RWPE1 (cell line): ENCODE data around the gene PLCE1.
"Not testable (repeated sequence)": the region's sequence is repeated elsewhere in the genome, so short reads cannot be mapped to it uniquely, and the experiment has no call there.

Experiments used
- CTCF ChIA-PET: fragments of 350-600 bp; sonication (Branson Sonifier 250); formaldehyde crosslinking; extraction: SDS; loops from one replicate; lab custom pipeline; 2021; lab: Yijun Ruan, JAX
- POLR2A ChIA-PET: fragments of 400-600 bp; formaldehyde crosslinking; extraction: SDS; loops from one replicate; lab custom pipeline; 2020; ENCODE audit warnings: antibody characterized with exemption; ENCODE audit not compliant: low non-redundant PET; lab: Yijun Ruan, JAX
- DNase-seq: peaks from one replicate; pipeline ENCODE4 v3.0.0; 2012; ENCODE audit warnings: low spot score
- H3K27ac ChIP-seq: fragments of 450-650 bp; 2 replicates; pipeline ENCODE4 v1.5.1; 2017
- TF ChIP-seq, protein P1 (sequence below): fragments of 450-650 bp; conservative IDR thresholded peaks from 2 replicates; pipeline ENCODE4 v1.5.1; 2017; ENCODE audit warnings: low read depth, mild to moderate bottlenecking

The PLCE1 gene

DNA sequence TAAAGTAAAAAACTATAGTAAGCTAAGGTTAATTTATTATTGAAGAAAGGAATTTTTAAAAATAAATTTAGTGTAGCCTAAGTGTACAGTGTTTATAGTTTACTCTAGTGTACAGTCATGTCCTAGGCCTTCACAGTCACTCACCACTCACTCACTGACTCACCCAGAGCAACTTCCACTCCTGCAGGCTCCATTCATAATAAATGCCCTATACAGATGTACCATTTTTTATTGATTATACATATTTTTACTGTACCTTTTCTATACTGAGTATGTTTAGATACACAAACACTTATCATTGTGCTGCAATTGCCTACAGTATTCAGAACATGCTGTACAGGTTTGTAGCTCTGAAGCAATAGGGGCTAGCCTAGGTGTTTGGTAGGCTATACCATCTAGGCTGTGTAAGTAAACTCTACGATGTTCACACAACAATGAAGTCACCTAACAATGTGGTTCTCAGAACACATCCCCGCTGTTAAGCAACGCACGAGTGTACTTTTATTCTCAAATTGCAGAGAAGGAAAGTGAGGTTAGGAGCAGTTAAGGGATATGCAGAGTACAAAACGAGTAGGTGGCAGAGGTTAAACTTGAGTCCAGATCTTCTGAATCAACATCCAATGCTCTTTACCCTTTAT is 38.9 kb upstream of the PLCE1 start:
- TF ChIP-seq, protein P1, sequence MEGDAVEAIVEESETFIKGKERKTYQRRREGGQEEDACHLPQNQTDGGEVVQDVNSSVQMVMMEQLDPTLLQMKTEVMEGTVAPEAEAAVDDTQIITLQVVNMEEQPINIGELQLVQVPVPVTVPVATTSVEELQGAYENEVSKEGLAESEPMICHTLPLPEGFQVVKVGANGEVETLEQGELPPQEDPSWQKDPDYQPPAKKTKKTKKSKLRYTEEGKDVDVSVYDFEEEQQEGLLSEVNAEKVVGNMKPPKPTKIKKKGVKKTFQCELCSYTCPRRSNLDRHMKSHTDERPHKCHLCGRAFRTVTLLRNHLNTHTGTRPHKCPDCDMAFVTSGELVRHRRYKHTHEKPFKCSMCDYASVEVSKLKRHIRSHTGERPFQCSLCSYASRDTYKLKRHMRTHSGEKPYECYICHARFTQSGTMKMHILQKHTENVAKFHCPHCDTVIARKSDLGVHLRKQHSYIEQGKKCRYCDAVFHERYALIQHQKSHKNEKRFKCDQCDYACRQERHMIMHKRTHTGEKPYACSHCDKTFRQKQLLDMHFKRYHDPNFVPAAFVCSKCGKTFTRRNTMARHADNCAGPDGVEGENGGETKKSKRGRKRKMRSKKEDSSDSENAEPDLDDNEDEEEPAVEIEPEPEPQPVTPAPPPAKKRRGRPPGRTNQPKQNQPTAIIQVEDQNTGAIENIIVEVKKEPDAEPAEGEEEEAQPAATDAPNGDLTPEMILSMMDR, result no peak

DNA sequence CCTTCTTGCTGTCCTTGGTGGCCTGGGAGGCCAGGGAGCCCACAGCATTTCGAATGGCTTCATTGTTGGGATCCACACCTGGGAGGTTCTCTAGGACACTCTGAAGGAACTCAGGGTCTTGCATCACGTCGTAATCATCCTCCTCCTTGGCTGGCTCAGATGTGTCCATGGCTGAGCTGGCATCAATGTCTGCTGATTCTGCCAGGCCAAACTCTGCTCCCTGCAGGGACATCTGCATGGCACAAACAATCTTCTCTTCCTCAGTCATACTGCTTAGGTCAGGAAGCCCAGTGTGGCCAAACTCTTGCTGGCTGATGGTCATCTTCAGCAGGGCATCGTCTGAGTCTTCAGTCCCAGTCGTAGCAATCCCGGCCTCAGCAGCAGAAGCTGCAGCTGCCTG is 34.9 kb upstream of the PLCE1 start:
- CTCF ChIA-PET, result no interaction called here
- no peak for DNase-seq

More for the DNA sequence above, 38.9 kb upstream of the PLCE1 start:
- POLR2A ChIA-PET, result no interaction called here
- DNase-seq, result peak; percentile 13
- CTCF ChIA-PET, result interaction anchor here (0.5 to 0.9 kb wide), 2 partner anchors 13 to 38 kb away, joined by 4 read pairs; no protein-coding TSS in a partner anchor
- no peak overlapping the region for H3K27ac ChIP-seq

GRCh38 chr10:93960988-93961387 is 32.7 kb upstream of the PLCE1 start:
- POLR2A ChIA-PET, H3K27ac ChIP-seq, DNase-seq, CTCF ChIA-PET: not testable (repeated sequence)

More for the DNA sequence above, 34.9 kb upstream of the PLCE1 start:
- POLR2A ChIA-PET, result no interaction called here
- no peak overlapping the region for H3K27ac ChIP-seq
- TF ChIP-seq, protein P1, result no peak

GRCh38 chr10:93962973-93963372 is 30.8 kb upstream of the PLCE1 start:
- POLR2A ChIA-PET, result no interaction called here
- no peak overlapping the region for H3K27ac ChIP-seq
- TF ChIP-seq, protein P1, result no peak
- DNase-seq, result no peak
- CTCF ChIA-PET, result interaction anchor here (0.7 kb wide), 1 partner anchor 11 kb away, joined by 3 read pairs; no protein-coding TSS in a partner anchor

GRCh38 chr10:93963434-93963833 is 30.3 kb upstream of the PLCE1 start:
- CTCF ChIA-PET, result interaction anchor here (0.6 to 0.7 kb wide), 2 partner anchors 11 to 481 kb away, joined by 3 read pairs; no protein-coding TSS in a partner anchor
- H3K27ac ChIP-seq, result no peak overlapping the region
- POLR2A ChIA-PET, result no interaction called here
- TF ChIP-seq, protein P1, result no peak
- DNase-seq, result no peak

DNA sequence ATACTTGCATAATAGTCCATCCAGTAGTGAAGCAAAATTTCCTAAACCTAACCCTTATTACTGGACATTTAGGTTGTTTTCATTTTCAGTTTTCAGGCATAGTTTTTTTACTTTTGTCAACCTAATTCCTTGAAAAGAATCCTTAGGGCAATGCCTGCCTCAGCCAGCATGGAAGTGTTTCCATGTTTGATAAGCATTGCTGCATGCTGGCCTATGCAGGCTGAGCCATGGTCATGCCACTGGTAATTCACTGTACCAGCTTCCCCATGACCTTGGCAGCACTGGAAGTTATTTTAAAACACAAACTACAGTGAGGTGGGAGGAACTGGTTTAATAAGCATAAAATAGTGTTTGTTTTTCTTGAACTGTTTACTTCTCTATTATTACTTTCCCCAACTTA is 27.8 kb upstream of the PLCE1 start:
- no peak overlapping the region for H3K27ac ChIP-seq
- POLR2A ChIA-PET, result no interaction called here
- TF ChIP-seq, protein P1, result no peak
- CTCF ChIA-PET, result no interaction called here
- DNase-seq, result no peak

DNA sequence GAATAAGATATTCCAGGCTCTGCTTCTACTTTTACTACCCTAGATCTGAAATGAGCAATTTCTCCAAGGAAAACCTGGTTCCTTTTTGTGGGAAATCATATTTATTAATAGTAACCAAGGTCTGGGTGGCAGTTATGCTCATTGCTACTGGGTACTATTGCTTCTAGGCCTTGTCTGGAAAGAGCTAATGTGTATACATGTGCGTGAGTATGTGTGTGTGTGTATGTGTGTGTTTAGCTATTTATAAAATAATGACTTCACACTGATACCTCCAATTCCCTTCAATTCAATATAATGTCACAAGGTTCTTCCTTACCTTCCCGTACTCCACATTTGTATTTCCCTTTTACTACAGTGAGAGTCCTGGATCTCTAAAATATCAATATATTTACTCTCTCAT is 26.0 kb upstream of the PLCE1 start:
- TF ChIP-seq, protein P1, result no peak
- CTCF ChIA-PET, result interaction anchor here (0.7 kb wide), 1 partner anchor 82 kb away, joined by 4 read pairs; no protein-coding TSS in a partner anchor
- no peak for DNase-seq
- POLR2A ChIA-PET, result no interaction called here
- no peak overlapping the region for H3K27ac ChIP-seq
